M059J (cell line): Measurements from ENCODE around the gene PCBP3. TPM values are rescaled to one million over a fixed set of nuclear protein-coding genes. Genes with fewer than 3 reads are reported as not detected.
A peak's percentile ranks its signal among the peaks of the same experiment; 100 is the strongest.

Experiments used
- DNase-seq: peaks from one replicate; pipeline ENCODE4 v3.0.0-alpha.2; 2012; ENCODE audit warnings: low read depth
- total RNA-seq: library from RNA; depleted of rRNA; stranded (reverse); fragments of >200 nt; shearing (Covaris generic); gene quantifications from 2 replicates; pipeline ENCODE4 v1.2.3, GENCODE V29; 2014

The PCBP3 gene
- total RNA-seq, 1 experiment from 2014 or later = 0.10 TPM

GRCh38 chr21:45910548-45911221, 267.2 kb downstream of the PCBP3 start:
- DNase-seq = peak; percentile 29

GRCh38 chr21:45911806-45912325, 268.3 kb downstream of the PCBP3 start:
- no peak for DNase-seq

GRCh38 chr21:45912611-45913417, 269.3 kb downstream of the PCBP3 start:
- no peak for DNase-seq

GRCh38 chr21:45913418-45913765, 269.9 kb downstream of the PCBP3 start:
- no peak for DNase-seq

GRCh38 chr21:45913886-45914285, 270.4 kb downstream of the PCBP3 start:
- no peak for DNase-seq

- no peak for DNase-seq
Observed at GRCh38 chr21:45914321-45914845, 270.9 kb downstream of the PCBP3 start.

- DNase-seq = peak; percentile 29
Observed at GRCh38 chr21:45916011-45916840, 272.7 kb downstream of the PCBP3 start.

GRCh38 chr21:45917241-45917640, 273.7 kb downstream of the PCBP3 start:
- no peak for DNase-seq

- no peak for DNase-seq
Observed at GRCh38 chr21:45918011-45918410, 274.5 kb downstream of the PCBP3 start.

- DNase-seq = no peak
Observed at GRCh38 chr21:45918835-45919447, 275.4 kb downstream of the PCBP3 start.

- DNase-seq = no peak
Observed at GRCh38 chr21:45919593-45919992, 276.1 kb downstream of the PCBP3 start.

GRCh38 chr21:45920824-45921600, 277.5 kb downstream of the PCBP3 start:
- DNase-seq = no peak

GRCh38 chr21:45921917-45922316, 278.4 kb downstream of the PCBP3 start:
- no peak for DNase-seq

- no peak for DNase-seq
Observed at GRCh38 chr21:45922648-45923047, 279.1 kb downstream of the PCBP3 start.

- peak; percentile 59 for DNase-seq
Observed at GRCh38 chr21:45923146-45923545, 279.6 kb downstream of the PCBP3 start.

GRCh38 chr21:45926281-45926680, 282.8 kb downstream of the PCBP3 start:
- no peak for DNase-seq

- DNase-seq = no peak
Observed at GRCh38 chr21:45927032-45927431, 283.5 kb downstream of the PCBP3 start.

GRCh38 chr21:45927851-45928850, 284.6 kb downstream of the PCBP3 start:
- no peak for DNase-seq

GRCh38 chr21:45929449-45929848, 285.9 kb downstream of the PCBP3 start:
- DNase-seq = no peak
